HG03439 (cell line): ENCODE measurements around the gene VAT1L.

ENCODE experiments used
- ATAC-seq: cut with Tn5 transposase; IDR thresholded peaks from one replicate; pipeline ENCODE4 v1.9.1; 2021; ENCODE audit warnings: mild to moderate bottlenecking, moderate library complexity; ENCODE audit not compliant: unreplicated experiment

Gene VAT1L

DNA sequence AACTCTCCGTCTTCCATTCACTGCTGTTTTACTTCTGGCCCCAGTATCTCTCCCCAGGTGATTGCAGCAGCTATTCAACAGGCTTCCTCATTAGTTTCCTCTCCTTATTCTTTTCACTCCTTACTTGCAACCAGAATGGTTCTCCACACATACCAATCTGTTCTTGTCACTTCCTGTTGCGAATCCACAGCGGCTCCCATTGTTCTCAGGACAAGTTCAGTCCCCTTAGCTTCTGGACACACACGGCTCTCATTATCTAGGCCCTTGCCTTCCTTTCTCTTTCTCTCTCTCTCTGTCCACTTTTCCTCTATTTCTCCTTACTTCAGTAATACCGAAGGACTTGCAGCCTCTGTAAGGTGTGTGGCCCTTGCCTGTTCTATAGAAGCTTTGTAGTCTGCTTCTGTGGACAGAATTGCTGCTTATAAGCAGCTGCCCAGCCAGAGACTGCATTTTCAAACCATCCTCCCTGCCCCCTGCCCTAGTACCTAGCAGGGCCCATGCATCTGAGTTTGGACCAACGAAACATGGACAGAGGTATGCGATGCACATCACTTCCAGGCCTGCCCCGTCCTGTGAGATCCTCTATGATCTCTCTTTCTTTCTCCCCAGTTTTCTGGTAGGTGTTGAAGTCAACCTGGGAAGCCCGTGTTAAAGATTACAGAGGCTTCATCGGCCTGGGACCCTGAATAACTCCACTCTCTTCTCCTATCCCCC, 45.7 kb downstream of the VAT1L start:
- no peak for ATAC-seq

DNA sequence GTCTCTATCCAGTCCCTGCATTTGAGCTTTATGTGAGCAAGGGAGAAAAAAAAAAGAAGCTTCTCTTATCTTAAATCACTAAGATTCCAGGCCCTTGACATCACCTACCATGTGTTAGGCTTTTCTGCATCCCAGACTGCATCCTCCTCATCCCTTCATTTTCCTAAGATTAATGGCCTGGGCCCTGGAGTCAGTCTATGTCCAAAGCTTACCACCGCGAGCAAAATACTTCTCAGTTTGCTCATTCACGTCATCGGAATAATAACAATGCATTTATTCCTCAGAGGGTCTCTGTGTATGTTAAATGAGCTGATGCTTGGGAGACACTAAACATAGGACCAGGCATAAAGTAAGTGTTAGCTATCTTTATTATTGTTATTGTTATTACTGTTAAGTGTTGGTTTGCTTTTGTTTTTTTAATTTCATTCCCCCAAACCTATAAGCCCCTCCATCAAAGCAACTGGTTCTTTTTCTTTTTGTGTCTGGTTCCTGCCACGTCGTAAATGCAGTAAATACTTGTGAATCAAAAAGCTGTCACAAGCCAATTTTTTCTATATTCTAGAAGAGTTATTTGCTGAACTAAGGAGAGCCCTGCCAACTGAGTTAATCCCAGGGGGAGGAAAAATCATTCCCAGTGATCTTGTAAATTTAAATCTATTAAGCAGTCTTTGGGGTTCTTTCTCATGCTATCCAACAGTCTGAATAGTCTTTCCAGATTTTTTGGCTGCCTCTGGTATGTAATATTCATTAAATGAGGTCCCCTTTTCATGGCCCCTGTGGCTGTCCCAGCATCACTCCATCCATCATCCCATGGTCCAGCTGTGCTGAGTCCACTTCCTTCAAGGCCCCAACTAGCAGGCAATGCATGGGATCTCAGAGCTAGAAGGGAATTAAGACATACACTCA, 46.5 kb downstream of the VAT1L start:
- no peak for ATAC-seq

DNA sequence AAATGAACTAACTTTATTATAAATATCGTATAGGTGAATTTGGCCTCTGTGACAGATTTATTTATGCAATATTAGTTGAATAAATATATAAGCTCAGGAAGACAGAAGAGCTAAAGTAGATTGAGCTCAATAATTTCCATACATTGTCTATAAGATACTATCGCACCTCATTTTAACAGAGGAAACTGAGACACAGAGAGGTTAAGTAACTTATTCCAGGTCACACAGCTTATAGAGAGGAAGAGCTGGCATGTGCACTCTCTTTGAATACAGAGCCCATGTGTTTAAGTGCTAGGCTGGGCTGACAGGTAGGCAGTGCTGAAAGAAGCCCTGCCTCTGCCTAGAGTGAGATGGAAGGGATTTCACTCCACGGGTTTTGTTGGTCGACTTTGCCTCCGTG, 48.4 kb downstream of the VAT1L start:
- ATAC-seq = no peak

DNA sequence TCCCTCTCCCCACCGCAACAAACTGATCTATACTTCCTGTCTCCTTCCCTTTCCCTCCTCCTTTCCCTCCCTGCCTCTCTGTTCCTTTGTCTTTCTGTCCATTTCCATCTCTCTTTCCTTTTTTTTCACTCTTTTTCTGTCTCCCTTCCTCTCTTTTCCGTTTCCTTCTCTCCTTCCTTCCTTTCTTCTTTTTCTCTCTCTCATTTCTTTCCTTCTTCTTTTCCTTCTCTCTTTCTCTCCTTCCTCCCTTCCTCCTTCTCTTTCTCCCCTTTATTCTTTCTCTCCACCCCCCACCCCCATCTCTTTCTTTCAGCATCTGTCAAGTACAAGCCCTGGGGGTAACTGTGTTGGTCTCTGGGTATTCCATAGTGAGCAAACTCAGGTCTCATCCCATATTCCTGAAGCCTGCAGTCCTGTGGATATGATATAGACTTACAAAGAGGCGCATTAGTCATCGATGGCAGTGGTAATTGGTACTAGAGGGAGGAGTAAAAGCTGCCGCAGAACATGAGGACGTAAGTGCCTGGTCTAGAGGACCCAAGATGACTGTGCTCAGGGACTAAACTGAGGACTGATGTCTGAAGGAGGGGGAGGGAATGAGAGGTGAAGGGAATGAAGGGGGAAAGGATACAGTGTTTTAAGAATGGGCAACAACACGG, 50.4 kb downstream of the VAT1L start:
- ATAC-seq = no peak

DNA sequence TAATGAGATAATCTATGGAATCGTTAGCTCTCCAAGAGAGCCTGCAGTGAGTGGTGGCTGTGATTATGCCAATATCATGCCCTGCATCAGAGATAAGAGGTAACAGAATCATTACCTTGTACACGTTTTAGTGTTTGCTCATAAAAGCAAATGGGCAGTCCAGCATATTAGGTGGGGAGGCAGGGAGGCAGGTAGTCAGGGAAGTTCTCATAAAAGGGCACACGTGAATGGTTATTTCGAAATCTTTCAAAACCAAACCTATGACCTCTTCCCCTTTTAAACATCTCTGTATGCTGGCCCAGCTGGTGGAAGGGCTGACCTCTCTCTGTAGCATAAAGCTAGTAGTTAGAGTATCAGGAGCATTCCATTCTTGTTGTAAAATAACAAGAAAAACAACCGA, 51.7 kb downstream of the VAT1L start:
- ATAC-seq = no peak

DNA sequence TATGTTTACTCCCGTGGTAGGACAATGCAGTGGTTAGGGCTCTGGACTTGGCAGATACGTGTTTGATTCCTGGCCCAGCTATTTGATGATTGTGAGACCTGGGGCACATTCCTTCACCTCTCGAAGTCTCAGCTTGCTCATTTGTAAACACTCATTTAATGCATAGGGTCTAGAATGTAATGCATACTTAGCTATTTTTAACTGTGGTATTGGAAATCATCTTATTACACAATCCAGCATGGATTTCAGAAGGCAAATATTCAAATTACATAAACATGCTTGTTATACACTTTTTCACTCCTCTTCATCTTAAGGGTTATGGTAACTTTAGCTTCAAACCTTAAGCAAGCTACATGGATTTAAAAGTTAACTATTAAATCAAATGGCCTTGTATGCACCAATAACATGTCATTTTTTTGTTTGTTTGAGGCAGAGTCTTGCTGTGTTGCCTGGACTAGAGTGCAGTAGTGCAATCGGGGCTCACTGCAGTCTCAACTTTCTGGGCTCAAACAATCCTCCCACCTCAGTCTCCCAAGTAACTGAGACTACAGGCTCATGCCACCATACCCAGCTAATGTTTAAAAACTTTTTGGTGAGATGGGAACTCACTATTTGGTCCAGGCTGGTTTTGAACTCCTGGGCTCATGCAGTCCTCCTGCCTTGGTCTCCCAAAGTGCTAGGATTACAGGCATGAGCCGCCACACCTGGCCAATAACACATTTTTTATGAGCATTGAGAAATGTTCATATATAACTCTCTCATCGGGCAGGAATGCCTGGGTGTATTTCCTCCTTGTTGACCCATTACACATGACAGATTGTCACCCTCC, 52.5 kb downstream of the VAT1L start:
- ATAC-seq = no peak

DNA sequence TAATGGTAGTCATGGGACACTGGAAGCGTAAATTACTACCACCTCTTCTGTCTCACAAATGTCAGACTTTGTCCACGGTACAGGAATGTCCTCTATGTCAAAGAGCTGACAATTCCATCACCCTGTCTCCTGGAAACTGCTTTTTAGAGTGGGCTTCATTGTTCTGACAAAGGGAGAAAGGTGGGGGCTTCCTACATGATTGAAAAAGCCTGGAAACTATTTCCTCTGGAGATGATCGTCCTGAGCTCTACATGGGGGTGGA, 53.1 kb downstream of the VAT1L start:
- no peak for ATAC-seq

DNA sequence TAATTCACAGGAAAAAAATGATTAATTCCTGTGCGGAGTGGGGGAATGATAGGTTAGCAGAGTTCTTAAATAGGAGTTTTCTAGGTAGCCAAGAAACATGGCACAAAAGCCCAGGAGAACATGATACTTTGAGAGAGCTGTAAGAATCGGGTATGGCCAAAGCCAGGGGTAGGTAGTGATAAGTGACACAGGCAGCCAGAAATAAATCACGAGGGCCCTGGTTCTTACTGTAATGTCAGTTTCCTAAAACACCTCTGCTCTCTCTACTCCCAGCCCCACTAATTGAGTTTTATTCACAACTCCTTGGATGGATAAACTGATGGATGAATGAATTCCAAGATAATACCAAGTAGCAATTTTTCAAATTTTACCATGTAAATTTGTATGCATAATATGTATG, 54.1 kb downstream of the VAT1L start:
- no peak for ATAC-seq

DNA sequence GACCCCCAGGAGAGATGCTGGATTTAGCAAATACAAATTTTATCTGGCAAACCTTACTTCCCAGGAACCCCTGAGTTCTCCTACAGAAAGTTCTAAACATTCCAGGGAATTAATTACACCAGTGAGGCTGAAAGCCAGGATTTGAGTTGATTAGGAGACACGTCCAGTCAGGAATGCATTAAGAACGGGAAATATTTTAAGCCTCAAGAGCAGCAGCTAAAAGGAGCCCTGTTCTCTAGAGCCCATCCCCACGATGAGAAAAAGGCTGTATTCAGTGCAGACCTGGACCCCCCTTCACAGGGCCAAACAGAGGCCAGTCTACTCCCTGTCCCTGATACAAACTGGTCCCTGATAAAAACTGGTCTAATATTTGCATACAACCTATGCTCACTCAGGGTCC, 55.0 kb downstream of the VAT1L start:
- ATAC-seq = no peak

DNA sequence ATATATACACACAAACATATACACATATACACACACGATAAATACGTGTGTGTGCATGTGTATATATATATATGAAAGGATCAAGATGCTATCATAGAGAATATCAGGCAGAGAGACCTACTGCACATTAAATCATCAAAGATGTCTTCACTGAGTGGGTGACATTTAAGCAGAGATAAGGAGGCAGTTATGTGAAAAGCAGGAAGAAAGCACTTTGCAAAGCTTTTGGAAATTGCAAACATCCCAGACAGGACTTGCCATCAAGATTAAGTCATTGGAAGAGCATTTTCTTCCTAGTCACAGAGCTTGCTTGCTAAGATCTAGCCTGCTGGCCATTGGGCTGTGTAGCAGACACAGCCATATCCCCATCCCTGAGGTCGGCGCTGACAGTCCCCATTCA, 56.4 kb downstream of the VAT1L start:
- no peak for ATAC-seq

DNA sequence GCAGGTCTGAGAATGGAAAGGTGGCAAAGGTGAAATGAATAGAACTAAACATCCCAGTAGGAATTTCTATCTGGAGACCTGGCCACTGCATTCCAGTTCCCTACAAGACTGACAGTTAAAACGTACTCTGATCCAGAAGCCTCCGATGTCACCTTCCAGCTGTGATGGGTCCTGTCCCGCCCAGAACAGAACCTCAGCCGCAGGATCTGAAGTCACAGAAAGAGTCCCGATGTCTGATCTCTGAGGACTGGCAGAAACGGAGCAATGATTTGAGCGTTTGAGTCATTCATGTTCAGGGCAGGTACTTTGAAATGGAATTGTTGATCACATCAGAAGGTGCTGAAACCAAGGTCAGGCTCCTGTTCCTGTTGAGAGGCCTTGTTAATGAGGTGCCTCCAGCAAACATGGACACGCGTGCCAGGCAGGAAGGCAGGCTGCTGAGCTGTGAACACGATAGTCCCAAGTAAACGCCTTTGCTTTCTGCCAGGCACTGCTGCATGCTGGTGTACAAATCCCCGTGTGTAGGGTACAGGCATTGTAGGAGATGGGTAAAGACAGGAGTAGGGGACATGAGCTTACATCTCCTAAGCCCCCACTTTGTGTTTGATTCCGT, 61.4 kb downstream of the VAT1L start:
- no peak for ATAC-seq

DNA sequence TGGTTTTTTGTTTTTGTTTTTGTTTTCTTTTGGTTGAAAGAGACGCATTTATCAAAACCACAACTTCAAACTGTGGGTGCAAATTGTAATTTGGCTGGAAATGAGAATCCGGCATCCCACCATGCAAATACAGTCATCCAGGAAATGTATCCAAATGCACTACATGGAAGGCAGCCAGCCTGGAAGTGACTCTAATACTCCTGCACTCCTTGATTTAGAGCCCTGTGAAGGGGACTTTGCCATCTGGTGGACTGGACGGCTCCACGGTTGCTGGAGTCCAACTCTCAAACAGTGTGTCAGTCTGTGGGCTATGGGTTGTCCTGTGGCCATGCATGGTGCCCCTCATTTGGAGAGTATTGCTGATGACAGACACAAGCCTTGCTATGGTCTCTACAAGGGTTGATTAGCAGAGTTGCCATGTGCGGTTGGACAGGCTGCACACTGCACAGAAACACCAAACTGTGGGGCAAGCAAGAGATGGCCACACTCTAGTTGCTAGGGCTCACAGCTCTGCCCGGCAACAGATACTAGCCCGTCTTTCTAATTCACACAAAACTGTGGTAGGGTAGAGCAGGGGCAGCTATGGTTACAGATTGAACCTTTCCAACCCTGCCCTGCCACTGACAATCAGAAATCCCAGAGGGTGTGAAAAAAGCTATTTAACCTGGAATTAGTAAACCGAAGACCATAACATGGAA, 62.4 kb downstream of the VAT1L start:
- no peak for ATAC-seq

DNA sequence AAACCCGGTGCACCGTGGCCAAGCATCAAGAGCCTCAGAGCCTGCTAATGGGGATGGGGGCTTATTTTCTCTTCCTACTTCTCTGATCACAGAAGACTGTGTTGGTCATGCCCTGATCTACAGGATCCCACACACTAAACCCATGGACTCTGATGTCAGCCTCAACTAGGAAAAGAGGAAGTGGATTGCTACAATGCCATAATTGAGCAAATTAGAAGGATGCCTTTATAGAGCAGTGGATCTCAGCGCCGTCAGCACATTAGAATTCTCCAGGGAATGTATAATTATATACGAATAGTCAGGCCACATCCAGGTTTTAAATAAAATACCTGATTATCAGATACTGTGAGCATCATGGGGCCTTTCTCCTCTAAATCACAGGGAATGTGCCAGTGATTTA, 64.8 kb downstream of the VAT1L start:
- ATAC-seq = no peak

DNA sequence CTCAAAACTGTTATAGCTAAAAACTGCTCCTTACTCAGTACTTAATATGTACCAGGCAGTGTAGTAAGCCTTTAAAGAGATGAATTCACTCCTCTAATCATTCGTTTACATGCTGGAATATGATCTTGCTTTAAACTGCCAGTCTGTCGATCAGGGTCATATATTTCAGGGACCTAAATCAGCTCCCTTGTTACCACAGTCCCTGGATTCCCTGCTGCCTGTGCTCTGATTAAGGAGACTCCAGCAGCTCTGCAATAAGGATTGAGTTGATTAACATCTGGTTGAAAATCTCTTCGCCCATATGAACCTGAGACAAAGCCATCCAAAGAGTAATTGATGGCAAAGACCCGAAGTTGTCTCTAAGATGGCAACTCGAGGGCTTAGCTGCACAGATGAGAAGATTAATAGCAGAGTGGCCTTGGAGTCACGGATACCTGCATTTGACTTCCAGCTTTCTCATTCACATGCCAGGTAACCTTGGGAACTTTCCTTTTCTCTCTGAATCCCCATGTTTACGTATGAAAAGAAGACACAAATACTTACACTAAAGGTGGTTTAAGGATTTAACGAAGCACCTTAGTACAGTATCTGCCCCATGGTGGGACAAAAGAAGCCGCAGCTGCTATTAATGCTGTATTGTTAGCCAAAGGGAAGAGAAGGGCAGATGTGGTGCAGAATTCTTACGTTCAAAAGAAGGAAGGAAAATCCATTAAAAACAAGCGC, 68.2 kb downstream of the VAT1L start:
- no peak for ATAC-seq

DNA sequence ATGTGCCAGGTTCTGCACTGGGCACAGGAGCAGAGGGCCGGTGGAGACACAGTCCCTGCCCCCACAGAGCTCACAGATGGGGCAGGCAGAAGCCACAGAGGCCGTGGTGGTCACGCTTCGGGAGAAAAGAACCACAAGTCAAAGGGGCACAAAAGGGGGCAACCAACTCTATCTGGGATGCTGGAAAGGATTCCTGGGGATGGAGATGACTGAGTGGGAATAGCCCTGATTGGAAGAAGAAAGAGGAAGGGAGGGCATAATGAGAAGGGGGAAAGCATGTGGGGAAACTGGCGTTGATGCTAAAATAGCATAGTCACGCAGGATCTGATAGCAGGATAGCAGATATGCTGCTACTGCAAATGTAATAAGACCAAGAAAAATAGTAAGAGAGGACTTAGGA, 69.7 kb downstream of the VAT1L start:
- ATAC-seq = no peak

DNA sequence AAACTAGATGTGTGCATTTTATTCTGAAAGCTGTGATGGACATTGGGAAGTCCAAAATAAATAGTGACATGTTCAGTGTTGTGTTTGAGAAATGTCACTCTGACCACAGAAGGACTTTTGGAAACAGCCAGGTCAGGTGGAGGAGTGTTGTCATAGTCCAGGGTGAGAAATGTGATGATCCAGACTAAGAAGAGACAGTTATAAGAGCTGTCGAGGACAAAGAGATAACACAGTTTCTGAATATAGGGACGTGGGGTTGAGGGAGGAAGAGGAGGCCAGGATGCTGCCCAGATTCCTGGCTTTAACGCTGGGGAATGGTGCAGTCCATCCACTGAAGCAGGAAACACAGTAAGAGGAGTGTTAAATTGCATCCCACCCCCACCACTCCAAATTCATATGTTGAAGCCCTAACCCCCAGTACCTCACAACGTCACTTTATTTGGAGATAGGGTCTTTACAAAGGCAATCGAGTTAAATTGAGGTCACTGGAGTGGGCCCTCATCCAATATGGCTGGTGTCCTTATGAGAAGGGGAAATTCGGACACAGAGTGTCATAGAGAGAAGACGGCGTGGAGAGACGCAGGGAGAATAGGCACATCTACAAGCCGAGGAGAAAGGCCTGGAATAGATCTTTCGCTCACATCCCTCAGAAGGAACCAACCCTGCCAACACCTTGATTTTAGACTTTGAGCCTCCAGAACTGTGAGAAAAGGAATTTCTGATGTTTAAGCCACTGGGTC, 71.3 kb downstream of the VAT1L start:
- no peak for ATAC-seq

DNA sequence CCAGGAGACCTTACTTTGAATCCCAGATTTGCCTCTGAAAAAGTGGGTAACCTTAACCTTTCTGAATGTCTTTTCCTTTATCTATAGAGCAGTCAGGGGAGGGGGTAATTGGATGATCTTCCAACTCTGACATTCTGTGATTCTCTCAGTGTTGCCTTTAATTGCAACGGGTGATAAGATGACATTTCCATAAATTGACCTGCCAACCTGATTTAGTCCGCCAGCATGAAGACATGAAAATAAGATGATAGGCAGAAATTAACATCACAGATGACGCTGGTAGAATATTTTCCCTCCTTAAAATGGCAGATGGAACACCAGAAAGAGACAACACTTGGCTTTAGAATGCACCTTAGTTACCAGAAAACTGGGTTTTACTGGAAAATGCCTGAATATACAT, 72.6 kb downstream of the VAT1L start:
- no peak for ATAC-seq

DNA sequence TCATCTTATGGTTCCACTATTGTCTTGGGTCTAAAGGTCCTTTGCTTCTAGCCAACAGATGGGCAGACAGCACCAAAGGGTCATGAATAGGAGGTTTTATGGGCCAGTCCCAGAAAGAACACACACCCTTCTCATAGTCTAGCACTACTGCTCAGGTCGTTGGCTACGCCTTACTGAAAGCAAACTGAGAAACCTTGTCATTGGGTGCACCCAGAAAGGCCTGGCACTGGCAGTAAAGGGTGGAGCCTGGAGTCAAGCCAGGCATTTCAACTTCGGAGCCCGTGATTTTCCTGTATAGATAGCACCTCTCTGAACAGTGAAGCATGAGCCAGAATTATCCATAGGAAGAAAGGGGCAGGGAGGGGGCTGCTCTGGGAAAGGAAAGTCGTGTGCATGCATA, 74.9 kb downstream of the VAT1L start:
- ATAC-seq = no peak

DNA sequence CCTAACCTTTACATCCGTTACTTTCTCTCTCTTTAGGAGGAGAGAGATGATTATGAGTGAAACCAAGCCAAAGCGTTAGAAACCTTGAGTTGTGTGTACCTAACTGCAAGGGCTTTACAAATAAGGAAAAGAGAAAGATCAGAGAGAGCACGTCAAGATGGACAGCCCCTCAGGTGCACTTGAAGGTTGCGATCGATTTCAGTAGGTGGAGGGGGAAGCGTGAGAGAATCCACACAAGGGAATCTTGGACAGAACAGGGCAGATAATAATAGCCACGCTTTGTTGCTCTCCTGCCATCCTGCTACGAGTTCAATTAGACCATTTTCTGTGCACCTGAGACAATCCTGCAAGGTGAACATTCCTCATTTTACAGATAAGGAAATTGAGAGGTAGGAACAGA, 78.4 kb downstream of the VAT1L start:
- ATAC-seq = no peak
